GM18498 (cell line): ENCODE measurements around the gene CAVIN3.

Experiments used
- ATAC-seq: cut with Tn5 transposase; IDR thresholded peaks from one replicate; pipeline ENCODE4 v1.9.1; 2021; ENCODE audit warnings: mild to moderate bottlenecking, moderate library complexity; ENCODE audit not compliant: unreplicated experiment

Gene CAVIN3

GRCh38 chr11:6270584-6271246, 49.6 kb downstream of the CAVIN3 start:
- no peak for ATAC-seq

- no peak for ATAC-seq
Observed at GRCh38 chr11:6269994-6270393, 50.3 kb downstream of the CAVIN3 start.
